Osteoblast (primary cell): ENCODE data around the gene CCDC12. TPM values are rescaled to one million over a fixed set of nuclear protein-coding genes. Genes with fewer than 3 reads are reported as not detected.

Experiments used
- DNase-seq: peaks from one replicate; pipeline ENCODE4 v3.0.0; 2011; ENCODE audit warnings: low spot score, mixed read lengths; ENCODE audit not compliant: insufficient read length; ENCODE audit errors: missing footprints
- H2AFZ ChIP-seq: 2 replicates; pipeline ENCODE4 v1.6.0; 2011; ENCODE audit warnings: mild to moderate bottlenecking, low read length
- H3K27ac ChIP-seq: 2 replicates; pipeline ENCODE4 v1.5.1; 2011; ENCODE audit warnings: mild to moderate bottlenecking, low read depth, low read length, moderate library complexity
- H3K27me3 ChIP-seq: 2 replicates; pipeline ENCODE4 v1.6.0; 2012; ENCODE audit warnings: mild to moderate bottlenecking, control low read depth, inconsistent platforms, low read length, moderate library complexity; ENCODE audit not compliant: insufficient read depth
- H3K36me3 ChIP-seq: 2 replicates; pipeline ENCODE4 v1.5.1; 2011; ENCODE audit warnings: mild to moderate bottlenecking, low read length, control low read depth, moderate library complexity; ENCODE audit not compliant: insufficient read depth
- H3K4me1 ChIP-seq: 2 replicates; pipeline ENCODE4 v1.5.1; 2011; ENCODE audit warnings: mild to moderate bottlenecking, low read length, control low read depth, moderate library complexity; ENCODE audit not compliant: insufficient read depth
- H3K4me2 ChIP-seq: 2 replicates; pipeline ENCODE4 v1.6.0; 2011; ENCODE audit warnings: mild to moderate bottlenecking, low read length; ENCODE audit not compliant: insufficient read depth
- H3K4me3 ChIP-seq: fragments of 200-600 bp; sonication (generic); 3 replicates; pipeline ENCODE4 v1.5.1; 2012; ENCODE audit warnings: mild to moderate bottlenecking, low read length, inconsistent platforms; ENCODE audit not compliant: insufficient read depth
- H3K79me2 ChIP-seq: 2 replicates; pipeline ENCODE4 v1.6.0; 2012; ENCODE audit warnings: mild to moderate bottlenecking, low read length, control low read depth, inconsistent platforms; ENCODE audit not compliant: insufficient read depth
- H3K9me3 ChIP-seq: 2 replicates; pipeline ENCODE4 v1.5.1; 2011; ENCODE audit warnings: low read depth, low read length, control low read depth
- H4K20me1 ChIP-seq: 2 replicates; pipeline ENCODE4 v1.6.0; 2012; ENCODE audit warnings: mild to moderate bottlenecking, low read length, control low read depth; ENCODE audit not compliant: insufficient read depth
- total RNA-seq: library from RNA; depleted of rRNA; stranded (reverse); fragments of >200 nt; gene quantifications from 2 replicates; pipeline ENCODE4 v1.2.3, GENCODE V29; 2012
- TF ChIP-seq, protein P1 (sequence below): IDR thresholded peaks from 2 replicates; pipeline ENCODE4 v1.5.1; 2011; ENCODE audit warnings: mild to moderate bottlenecking, low read depth, low read length, moderate library complexity; ENCODE audit errors: extremely low read depth

The CCDC12 gene
- total RNA-seq, 1 donor: 20.6 TPM

DNA sequence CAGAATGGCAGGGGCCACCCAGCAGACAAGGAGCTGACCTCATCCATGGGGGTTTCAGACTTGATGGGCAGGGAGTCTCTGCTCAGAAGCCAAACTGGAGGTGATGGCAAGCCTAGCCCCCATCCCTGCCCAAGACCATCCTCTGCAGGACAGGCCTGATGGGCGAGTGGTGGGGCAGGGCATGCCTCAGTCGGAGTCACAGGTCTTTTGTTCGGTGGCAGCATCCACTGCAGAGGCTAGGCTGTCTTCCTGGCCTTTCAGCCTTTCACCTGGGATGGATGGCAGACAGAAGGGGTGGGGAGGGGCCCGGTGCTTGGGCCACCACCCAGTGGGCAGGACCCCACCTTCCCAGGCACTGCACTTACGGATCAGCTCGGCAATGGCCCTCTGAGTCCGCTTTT is 54.7 kb downstream of the CCDC12 start:
- Histone ChIP-seq H3K27ac (no peak overlapping the region), H3K4me2 (no peak overlapping the region), H4K20me1 (peaks cover 35% of the 10 kb centered on the region), H3K27me3 (no peaks in the 10 kb centered on the region), H3K36me3 (peaks cover 94% of the 10 kb centered on the region), H3K79me2 (peaks cover 30% of the 10 kb centered on the region), H3K4me3 (no peak overlapping the region), H3K4me1 (peaks cover 8% of the 10 kb centered on the region), H3K9me3 (no peaks in the 10 kb centered on the region), H2AFZ (no peak overlapping the region)
- peak; percentile 68 for DNase-seq
- TF ChIP-seq, protein P1, sequence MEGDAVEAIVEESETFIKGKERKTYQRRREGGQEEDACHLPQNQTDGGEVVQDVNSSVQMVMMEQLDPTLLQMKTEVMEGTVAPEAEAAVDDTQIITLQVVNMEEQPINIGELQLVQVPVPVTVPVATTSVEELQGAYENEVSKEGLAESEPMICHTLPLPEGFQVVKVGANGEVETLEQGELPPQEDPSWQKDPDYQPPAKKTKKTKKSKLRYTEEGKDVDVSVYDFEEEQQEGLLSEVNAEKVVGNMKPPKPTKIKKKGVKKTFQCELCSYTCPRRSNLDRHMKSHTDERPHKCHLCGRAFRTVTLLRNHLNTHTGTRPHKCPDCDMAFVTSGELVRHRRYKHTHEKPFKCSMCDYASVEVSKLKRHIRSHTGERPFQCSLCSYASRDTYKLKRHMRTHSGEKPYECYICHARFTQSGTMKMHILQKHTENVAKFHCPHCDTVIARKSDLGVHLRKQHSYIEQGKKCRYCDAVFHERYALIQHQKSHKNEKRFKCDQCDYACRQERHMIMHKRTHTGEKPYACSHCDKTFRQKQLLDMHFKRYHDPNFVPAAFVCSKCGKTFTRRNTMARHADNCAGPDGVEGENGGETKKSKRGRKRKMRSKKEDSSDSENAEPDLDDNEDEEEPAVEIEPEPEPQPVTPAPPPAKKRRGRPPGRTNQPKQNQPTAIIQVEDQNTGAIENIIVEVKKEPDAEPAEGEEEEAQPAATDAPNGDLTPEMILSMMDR: no peak

GRCh38 chr3:46921041-46921440 is 55.5 kb downstream of the CCDC12 start:
- Histone ChIP-seq H3K36me3 (peaks cover 87% of the 10 kb centered on the region), H3K9me3 (no peaks in the 10 kb centered on the region), H3K79me2 (peaks cover 22% of the 10 kb centered on the region), H3K27me3 (no peaks in the 10 kb centered on the region), H4K20me1 (peaks cover 26% of the 10 kb centered on the region), H3K4me2 (no peak overlapping the region), H3K4me3 (no peak overlapping the region), H2AFZ (no peak overlapping the region), H3K4me1 (no peaks in the 10 kb centered on the region), H3K27ac (no peak overlapping the region)
- peak; percentile 6 for DNase-seq
- TF ChIP-seq, protein P1: no peak

GRCh38 chr3:46918634-46919033 is 57.9 kb downstream of the CCDC12 start:
- Histone ChIP-seq H3K79me2 (peaks cover 8% of the 10 kb centered on the region), H3K27me3 (no peaks in the 10 kb centered on the region), H3K27ac (no peak overlapping the region), H4K20me1 (peaks cover 15% of the 10 kb centered on the region), H3K4me1 (peaks cover 6% of the 10 kb centered on the region), H3K9me3 (no peaks in the 10 kb centered on the region), H3K36me3 (peaks cover 64% of the 10 kb centered on the region), H3K4me3 (no peak overlapping the region), H3K4me2 (no peak overlapping the region), H2AFZ (no peak overlapping the region)
- TF ChIP-seq, protein P1: no peak
- peak; percentile 49 for DNase-seq

GRCh38 chr3:46918202-46918601 is 58.3 kb downstream of the CCDC12 start:
- H3K36me3 ChIP-seq: peaks cover 61% of the 10 kb centered on the region
- no peaks in the 10 kb centered on the region for H3K9me3 ChIP-seq
- H3K4me1 ChIP-seq: peaks cover 8% of the 10 kb centered on the region

More at GRCh38 chr3:46918202-46918601, 58.3 kb downstream of the CCDC12 start:
- Histone ChIP-seq H3K4me2 (no peak overlapping the region), H3K27me3 (no peaks in the 10 kb centered on the region), H2AFZ (no peak overlapping the region), H3K79me2 (peaks cover 6% of the 10 kb centered on the region), H4K20me1 (peaks cover 13% of the 10 kb centered on the region), H3K27ac (no peak overlapping the region), H3K4me3 (no peak overlapping the region)
- TF ChIP-seq, protein P1: no peak
- no peak for DNase-seq
